Stimulated activated naive CD8-positive, alpha-beta T cell treated with anti-CD3 and anti-CD28 coated beads, Interleukin-15, amount 100 ng/mL, for 72 hours (primary cell): ENCODE measurements around the gene OTC.

Source experiments
- ATAC-seq: fragments of 150-1000 bp; cut with Tn5 transposase; 2 replicates; pipeline ENCODE4 v1.10.0; 2021; ENCODE audit warnings: mild to moderate bottlenecking, moderate library complexity
- DNase-seq, 2 donors: peaks; one replicate each; pipeline ENCODE4 v3.0.0; 2021 to 2022
- H3K27ac Mint-ChIP-seq, 2 donors: one replicate each; pipeline ENCODE4 v1.8.0; 2022; ENCODE audit warnings: mild to moderate bottlenecking in 2 of 2, mixed read lengths in 2 of 2, moderate library complexity in 2 of 2
- H3K27me3 Mint-ChIP-seq: one replicate; pipeline ENCODE4 v1.8.0; 2022; ENCODE audit warnings: mixed read lengths
- H3K4me1 Mint-ChIP-seq: one replicate; pipeline ENCODE4 v1.8.0; 2022; ENCODE audit warnings: mild to moderate bottlenecking, mixed read lengths
- H3K4me3 Mint-ChIP-seq, 2 donors: one replicate each; pipeline ENCODE4 v1.8.0; 2022; ENCODE audit warnings: mild to moderate bottlenecking in 2 of 2, mixed read lengths in 2 of 2, moderate library complexity in 1 of 2
- H3K9me3 Mint-ChIP-seq, 2 donors: one replicate each; pipeline ENCODE4 v1.8.0; 2022; ENCODE audit warnings: mixed read lengths in 2 of 2

The OTC gene

DNA sequence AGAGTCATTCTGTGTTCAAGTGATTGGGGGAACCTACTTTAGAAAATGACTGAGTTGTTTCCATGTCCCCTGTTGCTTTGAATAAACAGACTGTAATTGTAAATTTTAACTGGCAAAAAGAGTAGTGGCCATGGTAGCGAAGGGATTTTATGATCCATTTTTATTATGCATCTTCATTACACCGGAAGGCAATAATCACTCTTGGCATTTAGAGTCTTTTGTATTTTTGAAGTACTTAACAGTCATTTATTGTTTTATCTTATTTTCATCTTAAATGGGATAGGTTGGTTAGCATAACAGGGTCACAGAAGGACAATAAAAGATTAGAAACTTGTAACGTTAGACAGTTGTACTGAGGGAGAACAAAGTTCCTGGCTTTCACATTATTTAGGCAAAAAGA lies 11.0 kb upstream of the OTC start:
- H3K27ac Mint-ChIP-seq: no peak overlapping the region
- ATAC-seq: no peak
- no peak overlapping the region for H3K4me3 Mint-ChIP-seq

DNA sequence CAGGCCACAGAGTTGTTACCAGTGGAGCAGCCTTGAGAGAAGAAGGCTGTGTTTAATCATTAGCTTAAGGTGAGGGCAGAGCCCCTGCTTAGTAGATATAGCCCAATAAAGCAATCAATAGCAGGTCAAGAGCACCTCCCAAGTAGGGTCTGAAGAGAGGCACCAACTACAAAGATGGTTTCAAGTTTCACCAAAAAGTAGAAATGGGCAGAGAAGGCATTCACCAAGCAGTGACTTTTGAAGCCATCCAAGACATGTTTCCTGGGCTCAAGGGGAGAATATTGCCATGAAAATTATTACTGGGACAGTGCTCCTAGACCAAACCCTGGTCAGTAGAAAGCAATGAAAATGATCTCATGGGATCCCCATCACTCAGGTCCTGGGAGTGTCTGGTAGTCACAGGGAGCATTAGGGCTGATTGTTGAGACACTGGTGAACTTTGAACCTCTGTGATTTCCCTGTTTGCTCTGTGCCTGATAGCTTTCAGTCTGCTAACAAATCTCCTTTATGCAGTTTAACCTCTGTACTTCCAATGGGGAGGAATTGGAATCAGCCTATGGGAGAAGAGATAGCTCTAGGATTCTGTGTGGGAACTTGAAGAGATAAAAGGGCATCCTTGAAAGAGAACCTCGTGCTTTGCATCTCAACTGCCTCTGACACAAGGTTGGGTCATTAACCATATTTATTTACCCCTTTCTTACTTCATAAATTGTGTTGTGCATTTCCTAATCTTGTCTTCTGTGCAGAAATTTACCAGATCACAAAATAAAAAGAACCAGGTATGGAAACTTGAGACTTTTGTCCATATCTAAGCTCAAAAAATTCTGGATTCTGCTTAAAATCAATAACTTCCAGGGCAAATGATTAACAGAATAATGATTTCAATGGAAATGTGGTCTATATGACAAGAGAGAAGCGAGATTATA lies 9.3 kb upstream of the OTC start:
- Mint-ChIP-seq H3K27me3 (no peaks in the 10 kb centered on the region), H3K4me1 (no peaks in the 10 kb centered on the region), H3K27ac (no peak overlapping the region), H3K9me3 (no peaks in the 10 kb centered on the region), H3K4me3 (no peak overlapping the region)
- no peak for ATAC-seq
- no peak for DNase-seq

More for the DNA sequence above, 11.0 kb upstream of the OTC start:
- DNase-seq: no peak
- H3K9me3 Mint-ChIP-seq: no peaks in the 10 kb centered on the region
- H3K27me3 Mint-ChIP-seq: peaks cover 5% of the 10 kb centered on the region
- no peaks in the 10 kb centered on the region for H3K4me1 Mint-ChIP-seq

DNA sequence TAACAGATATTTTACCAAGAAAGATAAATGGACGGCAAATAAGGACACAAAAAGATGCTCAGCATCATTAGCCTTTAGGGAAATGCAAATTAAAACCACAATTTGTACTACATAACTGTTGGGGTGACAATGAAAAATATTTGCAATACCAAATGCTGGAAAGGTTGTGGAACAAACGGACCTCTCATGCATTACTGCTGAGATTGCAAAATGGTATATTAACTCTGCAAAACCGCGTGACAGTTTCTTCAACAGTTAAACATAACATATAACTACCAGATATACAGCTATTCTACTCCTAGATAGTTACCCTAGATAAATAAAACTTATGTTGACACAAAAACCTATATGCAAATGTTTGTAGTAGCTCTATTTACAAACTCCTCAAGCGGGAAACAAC lies 6.3 kb upstream of the OTC start:
- Mint-ChIP-seq H3K4me3 (no peak overlapping the region), H3K27me3 (peaks cover 10% of the 10 kb centered on the region), H3K9me3 (no peaks in the 10 kb centered on the region), H3K4me1 (no peaks in the 10 kb centered on the region), H3K27ac (no peak overlapping the region)
- ATAC-seq: no peak
- no peak for DNase-seq

DNA sequence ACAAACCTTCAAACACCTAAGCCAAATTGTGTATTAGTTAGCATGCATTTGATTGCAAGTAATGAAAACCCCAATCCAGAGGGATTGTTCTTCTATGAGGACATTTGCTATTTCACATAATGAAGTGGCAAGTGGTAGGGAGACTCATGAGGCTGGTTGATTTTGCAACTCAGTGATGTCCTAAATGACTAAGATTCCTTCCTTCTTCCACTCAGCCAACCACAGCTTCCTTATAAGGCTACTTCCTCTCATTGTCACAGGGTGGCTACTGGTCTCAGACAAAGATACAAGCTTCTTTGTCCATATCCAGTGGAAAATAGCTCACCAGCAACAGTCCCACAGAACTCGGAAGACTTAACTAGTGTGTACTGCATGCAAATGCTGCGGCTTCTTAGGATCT lies 5.3 kb upstream of the OTC start:
- peaks cover 10% of the 10 kb centered on the region for H3K27me3 Mint-ChIP-seq

DNA sequence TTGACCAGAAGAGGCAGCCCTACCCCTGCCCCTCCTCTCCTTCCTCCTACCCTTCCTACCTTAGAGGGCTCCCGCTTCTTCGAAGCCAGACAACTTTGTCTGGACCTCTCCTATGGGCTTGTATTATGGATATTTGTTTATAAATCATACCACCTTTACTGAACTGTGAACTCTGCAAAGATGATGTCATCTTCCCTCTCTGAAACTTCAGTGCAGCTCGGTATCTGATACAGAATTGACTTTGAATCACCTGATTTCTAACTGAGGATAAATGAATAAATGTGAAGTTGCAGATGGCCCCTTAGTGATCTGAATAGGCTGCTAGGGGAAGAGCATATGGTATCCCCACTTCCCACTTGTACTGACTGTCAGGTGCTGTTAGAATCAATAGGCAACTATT lies 1.1 kb upstream of the OTC start:
- DNase-seq (no peak), ATAC-seq (no peak)
- Mint-ChIP-seq H3K9me3 (no peaks in the 10 kb centered on the region), H3K27me3 (peaks cover 10% of the 10 kb centered on the region), H3K4me3 (no peak overlapping the region), H3K4me1 (no peaks in the 10 kb centered on the region), H3K27ac (no peak overlapping the region)

More for the DNA sequence above, 5.3 kb upstream of the OTC start:
- Mint-ChIP-seq H3K27ac (no peak overlapping the region), H3K4me1 (no peaks in the 10 kb centered on the region), H3K4me3 (no peak overlapping the region), H3K9me3 (no peaks in the 10 kb centered on the region)
- ATAC-seq: peak; percentile 84
- no peak for DNase-seq

DNA sequence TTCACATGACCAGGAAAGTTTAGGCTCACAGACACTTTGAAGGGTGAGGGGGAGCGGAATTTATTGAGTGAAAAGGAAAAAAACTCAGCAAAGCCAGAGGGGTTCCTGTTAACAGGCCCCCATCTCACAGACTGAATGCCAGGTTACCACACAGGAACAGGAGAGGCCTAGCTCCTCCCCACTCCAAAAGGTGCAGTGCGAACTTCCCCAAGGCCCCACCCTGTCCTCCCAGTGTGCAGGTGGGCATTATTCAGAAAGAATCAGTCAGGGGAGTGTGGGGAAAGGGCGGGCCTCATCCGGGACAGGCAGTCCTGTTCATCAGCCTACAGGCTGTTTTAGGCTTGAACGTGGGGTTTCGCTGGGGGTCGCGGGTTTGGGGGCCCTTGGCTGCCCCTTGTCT lies 4.0 kb downstream of the OTC start:
- no peak for ATAC-seq
- H3K27ac Mint-ChIP-seq: no peak overlapping the region
- no peaks in the 10 kb centered on the region for H3K4me1 Mint-ChIP-seq
- DNase-seq: no peak
- H3K4me3 Mint-ChIP-seq: no peak overlapping the region
- H3K27me3 Mint-ChIP-seq: no peaks in the 10 kb centered on the region
- H3K9me3 Mint-ChIP-seq: no peaks in the 10 kb centered on the region

DNA sequence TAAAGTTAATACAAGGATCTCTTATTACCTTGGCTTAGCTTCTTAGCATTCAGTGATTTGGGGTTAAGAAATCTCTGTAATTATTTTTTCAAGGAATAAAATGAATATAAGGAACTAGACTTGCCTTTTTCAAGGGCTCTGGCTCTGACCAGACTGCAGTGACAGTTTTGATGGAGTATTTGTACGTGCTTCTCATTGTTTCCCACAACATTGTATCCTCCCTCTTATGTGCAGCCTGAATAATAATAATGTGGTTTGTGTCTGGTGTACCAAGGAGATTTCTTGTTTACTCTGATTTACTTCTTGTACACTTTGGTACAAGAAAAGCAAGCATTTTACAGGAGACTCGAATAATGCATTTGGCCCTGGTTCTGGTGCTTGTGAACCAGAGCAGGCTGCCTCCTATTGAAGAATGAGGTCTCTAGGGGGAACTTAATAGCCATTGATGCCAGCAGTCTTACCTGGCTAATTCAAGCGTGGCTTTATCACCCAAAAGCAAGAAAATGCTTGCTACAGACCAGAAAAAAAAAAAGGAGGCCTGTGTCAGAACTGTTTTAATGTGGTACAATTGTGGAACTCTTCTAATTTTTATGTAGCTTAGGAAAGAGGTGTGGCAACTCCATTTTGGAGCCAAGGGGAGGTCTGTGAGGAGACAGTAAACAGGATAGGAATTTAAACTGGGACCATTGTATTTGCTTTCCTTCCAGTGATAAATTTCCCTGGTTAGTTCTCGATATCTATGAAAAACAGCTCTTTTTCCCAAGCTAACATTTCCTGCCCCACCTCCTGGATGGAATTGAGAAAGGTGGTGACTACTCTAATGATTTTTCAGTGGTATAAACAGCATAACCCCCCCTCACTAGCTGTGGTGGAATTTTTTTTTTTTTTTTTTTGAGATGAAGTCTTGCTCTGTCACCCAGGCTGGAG lies 5.6 kb downstream of the OTC start:
- ATAC-seq (no peak), DNase-seq (no peak)
- Mint-ChIP-seq H3K27ac (peak overlapping the region in 1 of 2 donors; percentile 25), H3K4me3 (no peak overlapping the region), H3K9me3 (no peaks in the 10 kb centered on the region), H3K4me1 (no peaks in the 10 kb centered on the region), H3K27me3 (no peaks in the 10 kb centered on the region)

DNA sequence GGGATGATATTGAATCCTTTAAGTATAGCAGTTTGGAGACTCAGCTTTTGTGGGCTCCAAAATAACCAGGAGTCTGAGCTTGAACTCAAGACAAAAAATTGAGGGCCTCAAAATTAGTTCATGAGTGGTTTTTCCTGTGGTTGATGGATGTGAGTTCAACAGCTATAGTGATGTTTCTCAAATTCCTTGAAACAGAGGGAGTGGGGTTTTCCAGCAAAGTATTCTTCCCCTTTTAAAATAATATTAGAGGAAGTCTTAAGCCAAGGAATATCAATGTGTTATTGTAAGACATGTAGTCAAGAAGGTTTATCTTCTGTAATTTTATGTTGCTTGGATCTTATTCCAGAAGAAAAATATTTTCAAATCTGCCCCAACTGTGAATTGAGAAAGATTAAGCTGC lies 10.6 kb downstream of the OTC start:
- ATAC-seq (no peak), DNase-seq (no peak)
- H3K27me3 Mint-ChIP-seq: no peaks in the 10 kb centered on the region
- H3K4me1 Mint-ChIP-seq: no peaks in the 10 kb centered on the region
- H3K4me3 Mint-ChIP-seq: no peak overlapping the region
- no peaks in the 10 kb centered on the region for H3K9me3 Mint-ChIP-seq
- H3K27ac Mint-ChIP-seq: no peak overlapping the region

DNA sequence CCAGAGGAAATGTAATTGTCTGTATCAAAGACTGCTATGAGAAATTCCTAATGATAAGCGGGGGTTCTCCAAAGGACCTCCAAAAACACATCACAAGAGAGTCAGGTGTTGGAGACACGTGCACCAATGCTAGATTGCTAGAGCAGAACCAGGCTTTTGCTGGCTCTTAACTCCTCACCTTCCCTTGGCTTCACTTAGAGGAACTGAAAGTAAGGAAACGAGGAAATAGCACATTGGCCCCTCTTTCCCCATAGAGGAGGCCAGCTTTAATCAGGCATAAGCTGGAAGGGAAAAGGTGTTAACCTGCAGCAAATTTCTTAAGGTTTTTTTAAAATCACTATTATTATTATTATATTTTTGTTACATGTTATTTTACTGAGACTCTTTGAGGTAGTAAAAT lies 13.6 kb downstream of the OTC start:
- no peaks in the 10 kb centered on the region for H3K9me3 Mint-ChIP-seq
- no peaks in the 10 kb centered on the region for H3K27me3 Mint-ChIP-seq
- no peak overlapping the region for H3K27ac Mint-ChIP-seq
- H3K4me1 Mint-ChIP-seq: no peaks in the 10 kb centered on the region
- ATAC-seq (no peak), DNase-seq (no peak)
- H3K4me3 Mint-ChIP-seq: no peak overlapping the region

DNA sequence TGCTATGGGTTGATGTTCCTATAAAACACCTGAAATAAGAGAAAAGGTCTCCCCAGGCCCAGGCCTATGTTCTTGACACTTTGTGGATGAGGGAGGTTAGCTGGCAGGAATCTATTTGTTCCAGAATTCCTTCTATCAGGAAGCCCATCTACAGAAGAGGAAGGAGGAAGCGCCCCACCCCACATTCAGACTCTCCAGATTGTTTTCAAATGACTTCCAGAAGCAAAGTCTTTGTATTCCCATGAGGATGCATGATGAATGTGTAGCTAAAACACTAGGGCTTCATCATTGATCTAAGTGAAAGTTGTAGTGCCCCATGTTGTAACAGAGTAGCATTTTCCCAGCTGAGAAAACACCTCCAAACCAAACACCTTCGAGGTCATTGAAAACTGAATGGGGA lies 16.4 kb downstream of the OTC start:
- DNase-seq (no peak), ATAC-seq (no peak)
- Mint-ChIP-seq H3K4me3 (no peak overlapping the region), H3K27me3 (no peaks in the 10 kb centered on the region), H3K4me1 (no peaks in the 10 kb centered on the region), H3K9me3 (no peaks in the 10 kb centered on the region), H3K27ac (no peak overlapping the region)

DNA sequence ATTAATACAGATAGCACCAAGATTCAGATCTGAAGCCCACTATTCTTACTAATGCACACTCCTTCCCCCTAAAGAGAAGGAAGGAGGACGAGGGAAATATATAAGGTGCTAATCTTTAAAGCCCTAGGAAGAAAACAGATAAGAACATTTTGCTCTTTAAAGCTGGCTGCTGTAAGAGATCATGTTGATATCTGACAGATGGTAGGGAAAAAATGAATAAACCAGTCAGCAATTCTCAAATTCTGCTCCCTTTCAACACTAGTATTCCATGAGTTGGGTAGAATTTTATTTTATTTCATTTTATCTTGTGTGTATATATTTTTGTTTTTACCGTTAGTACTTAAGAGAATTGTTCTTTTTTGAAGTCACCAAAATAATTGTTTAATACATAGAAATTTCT lies 19.2 kb downstream of the OTC start:
- Mint-ChIP-seq H3K9me3 (no peaks in the 10 kb centered on the region), H3K4me1 (no peaks in the 10 kb centered on the region), H3K4me3 (no peak overlapping the region), H3K27me3 (no peaks in the 10 kb centered on the region), H3K27ac (no peak overlapping the region)
- no peak for DNase-seq
- no peak for ATAC-seq

DNA sequence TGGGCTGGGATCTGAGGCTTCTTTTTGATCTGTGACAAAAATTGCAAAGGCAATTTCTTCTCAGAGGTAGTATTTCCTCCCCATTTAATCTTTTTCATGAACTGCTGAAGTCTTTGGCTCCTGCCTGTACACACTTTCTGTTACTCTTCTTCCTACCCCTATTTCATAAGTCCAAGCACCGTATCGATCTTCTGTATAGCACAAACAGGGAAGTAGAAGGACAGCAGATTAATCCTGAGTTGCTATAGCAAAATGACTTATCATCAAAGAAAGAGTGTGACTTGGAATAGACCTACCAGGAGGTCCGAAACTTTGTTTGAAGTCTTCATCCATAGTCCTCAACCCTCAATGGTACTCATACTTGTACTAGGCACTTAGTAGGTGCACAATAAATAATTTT lies 22.0 kb downstream of the OTC start:
- Mint-ChIP-seq H3K9me3 (no peaks in the 10 kb centered on the region), H3K27me3 (peaks cover 9% of the 10 kb centered on the region), H3K27ac (no peak overlapping the region), H3K4me1 (no peaks in the 10 kb centered on the region), H3K4me3 (no peak overlapping the region)
- DNase-seq (no peak), ATAC-seq (no peak)

DNA sequence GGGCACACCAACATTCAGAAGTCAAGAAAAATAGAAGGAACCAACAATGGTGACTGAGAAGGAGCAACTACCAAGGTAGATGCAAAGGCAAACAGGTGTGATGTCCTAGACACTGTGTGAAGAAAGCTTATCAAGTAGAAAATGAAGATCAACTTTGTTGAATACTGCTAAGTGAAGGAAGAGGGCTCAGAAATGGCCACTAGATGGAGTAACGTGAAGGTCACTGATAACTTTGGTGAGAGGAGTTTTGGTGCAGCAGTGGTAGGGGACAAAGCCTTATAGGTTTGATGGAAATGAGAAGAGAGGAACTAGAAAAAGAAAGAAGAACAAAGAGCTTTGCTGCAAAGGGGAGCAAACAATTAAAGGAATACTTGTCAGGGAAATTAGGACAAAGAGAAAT lies 23.5 kb downstream of the OTC start:
- no peak for DNase-seq
- no peaks in the 10 kb centered on the region for H3K4me1 Mint-ChIP-seq
- no peak overlapping the region for H3K27ac Mint-ChIP-seq
- no peak for ATAC-seq
- peaks cover 9% of the 10 kb centered on the region for H3K27me3 Mint-ChIP-seq
- no peaks in the 10 kb centered on the region for H3K9me3 Mint-ChIP-seq
- H3K4me3 Mint-ChIP-seq: no peak overlapping the region

DNA sequence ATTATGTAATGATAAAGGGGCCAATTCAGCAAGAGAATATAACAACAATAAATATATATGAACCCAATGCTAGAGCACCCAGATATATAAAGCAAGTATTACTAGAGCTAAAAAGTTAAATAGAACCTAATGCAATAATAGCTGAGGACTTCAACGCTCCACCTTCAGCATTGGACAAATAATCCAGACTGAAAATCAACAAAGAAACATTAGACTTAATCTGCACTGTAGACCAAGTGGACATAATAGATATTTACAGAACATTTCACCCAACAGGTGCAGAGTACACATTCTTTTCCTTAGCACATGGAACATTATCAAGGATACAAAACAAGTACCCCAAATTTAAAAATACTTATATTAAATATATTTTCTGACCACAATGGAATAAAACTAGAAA lies 24.3 kb downstream of the OTC start:
- ATAC-seq (no peak), DNase-seq (no peak)
- Mint-ChIP-seq H3K4me1 (no peaks in the 10 kb centered on the region), H3K27me3 (peaks cover 9% of the 10 kb centered on the region), H3K27ac (no peak overlapping the region), H3K9me3 (no peaks in the 10 kb centered on the region), H3K4me3 (no peak overlapping the region)

DNA sequence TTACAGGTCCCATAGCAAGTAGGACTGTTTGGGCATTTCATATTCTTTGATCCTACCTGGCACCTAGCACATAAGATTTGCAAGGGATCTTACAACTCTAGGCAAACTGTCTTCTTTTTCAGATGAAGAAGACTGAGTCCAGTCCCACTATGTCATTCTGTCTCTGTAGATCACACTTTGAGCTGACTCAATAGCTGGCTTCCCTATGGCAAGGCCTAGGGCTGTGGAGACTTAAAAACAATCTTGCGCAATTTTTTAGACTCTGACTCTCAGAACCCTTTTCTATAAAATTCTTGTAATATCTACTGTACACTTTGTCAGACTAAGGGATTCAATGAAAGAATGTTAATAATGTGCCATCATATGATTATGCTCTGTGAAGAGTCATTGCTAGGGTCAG lies 26.7 kb downstream of the OTC start:
- no peak for DNase-seq
- H3K27me3 Mint-ChIP-seq: peaks cover 9% of the 10 kb centered on the region
- no peaks in the 10 kb centered on the region for H3K4me1 Mint-ChIP-seq
- no peak overlapping the region for H3K4me3 Mint-ChIP-seq
- H3K9me3 Mint-ChIP-seq: no peaks in the 10 kb centered on the region
- ATAC-seq: no peak
- no peak overlapping the region for H3K27ac Mint-ChIP-seq

DNA sequence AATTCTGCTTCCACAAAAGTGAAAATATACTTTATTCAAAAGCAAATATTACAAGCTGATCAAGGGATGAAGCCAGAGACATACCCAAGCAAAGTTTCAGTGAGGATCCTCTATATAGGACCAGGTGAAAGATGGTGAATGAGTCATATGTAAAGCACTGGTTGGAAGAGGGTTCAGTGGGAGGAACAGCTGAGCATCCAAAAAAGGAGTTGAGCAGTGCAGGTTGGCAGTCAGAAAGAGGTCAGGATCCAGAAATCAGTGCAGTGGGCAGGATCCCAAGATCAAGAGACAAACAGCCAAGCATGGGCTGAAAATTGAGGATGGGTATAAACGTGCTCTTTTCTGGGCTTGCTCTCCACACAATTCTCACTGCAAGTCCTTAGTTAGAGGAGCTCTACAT lies 30.3 kb downstream of the OTC start:
- Mint-ChIP-seq H3K4me3 (no peak overlapping the region), H3K27ac (no peak overlapping the region), H3K27me3 (peaks cover 5% of the 10 kb centered on the region)

More for the DNA sequence above, 30.3 kb downstream of the OTC start:
- H3K4me1 Mint-ChIP-seq: no peaks in the 10 kb centered on the region
- DNase-seq (no peak), ATAC-seq (no peak)
- H3K9me3 Mint-ChIP-seq: no peaks in the 10 kb centered on the region
